ENCODE results near the gene DPEP1.
"Not testable (repeated sequence)": the region's sequence is repeated elsewhere in the genome, so short reads cannot be mapped to it uniquely, and the experiment has no call there.

DPEP1 gene

DNA sequence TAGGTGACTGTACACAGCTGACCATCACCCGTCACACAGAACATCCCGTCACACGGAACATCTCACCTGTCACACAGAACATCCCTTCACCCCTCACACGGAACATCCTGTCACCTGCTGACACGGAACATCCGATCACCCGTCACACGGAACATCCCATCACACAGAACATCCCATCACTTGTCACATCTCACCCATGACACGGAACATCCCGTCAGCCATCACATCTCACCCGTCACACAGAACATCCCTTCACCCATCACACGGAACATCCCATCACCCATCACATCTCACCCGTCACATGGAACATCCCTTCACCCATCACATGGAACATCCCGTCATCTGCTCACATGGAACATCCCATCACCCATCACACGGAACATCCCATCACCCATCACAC is 34.1 kb upstream of the DPEP1 start:
- DNase-seq = no peak

DNA sequence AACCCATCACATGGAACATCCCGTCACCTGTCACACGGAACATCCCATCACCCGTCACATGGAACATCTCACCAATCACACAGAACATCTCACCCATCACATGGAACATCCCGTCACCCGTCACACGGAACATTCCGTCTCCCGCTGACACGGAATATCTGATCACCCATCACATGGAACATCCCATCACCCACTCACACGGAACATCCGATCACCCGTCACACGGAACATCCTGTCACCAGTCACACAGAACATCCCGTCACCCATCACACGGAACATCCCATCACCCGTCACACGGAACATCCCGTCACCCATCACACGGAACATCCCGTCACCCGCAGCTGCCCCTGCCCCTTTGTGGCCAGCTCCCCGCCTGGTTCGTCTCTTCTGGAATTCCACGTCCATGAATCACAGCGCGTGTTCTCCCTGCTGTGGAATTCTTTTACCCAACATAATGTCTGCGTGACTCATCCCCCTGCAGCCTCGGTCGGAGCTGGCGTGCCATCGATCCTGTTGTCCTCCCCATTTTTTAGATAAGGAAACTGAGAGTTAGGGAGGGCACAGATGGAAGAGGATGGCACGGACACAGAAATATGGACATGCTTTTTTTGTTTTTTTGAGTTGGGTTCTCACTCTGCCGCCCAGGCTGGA is 32.3 kb upstream of the DPEP1 start:
- no peak for DNase-seq

DNA sequence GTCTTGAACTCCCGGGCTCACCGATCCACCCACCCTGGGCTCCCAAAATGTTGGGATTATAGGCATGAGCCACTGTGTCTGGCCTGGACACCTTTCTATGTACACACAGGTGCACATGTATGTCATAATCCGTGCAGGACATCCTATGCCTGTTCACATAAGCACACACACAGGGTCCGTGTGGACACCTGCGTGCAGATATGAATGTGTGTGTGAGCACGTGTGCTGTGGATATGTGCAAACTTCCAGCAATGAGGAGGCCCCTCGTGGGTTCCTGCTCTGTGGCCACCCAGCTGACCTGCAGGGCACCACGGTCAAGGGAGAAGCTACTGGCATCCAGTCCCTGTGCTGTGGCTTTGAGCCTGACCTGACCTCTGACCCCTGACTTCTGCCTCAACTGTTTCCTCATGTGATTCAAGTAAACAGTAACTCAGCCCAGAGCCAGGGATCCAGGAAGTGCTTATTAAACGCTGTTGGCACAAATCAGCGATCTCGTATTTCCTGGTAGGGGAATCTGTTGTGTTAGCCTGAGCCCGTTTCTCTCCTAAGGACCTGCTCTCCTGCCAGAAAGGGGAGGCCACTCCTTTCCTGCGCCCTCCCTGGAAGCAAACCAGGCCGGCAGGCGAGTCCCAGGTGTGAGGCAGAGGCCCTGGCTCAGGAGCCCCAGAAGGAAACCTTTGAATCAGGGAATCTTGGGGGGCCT is 31.4 kb upstream of the DPEP1 start:
- DNase-seq = no peak

DNA sequence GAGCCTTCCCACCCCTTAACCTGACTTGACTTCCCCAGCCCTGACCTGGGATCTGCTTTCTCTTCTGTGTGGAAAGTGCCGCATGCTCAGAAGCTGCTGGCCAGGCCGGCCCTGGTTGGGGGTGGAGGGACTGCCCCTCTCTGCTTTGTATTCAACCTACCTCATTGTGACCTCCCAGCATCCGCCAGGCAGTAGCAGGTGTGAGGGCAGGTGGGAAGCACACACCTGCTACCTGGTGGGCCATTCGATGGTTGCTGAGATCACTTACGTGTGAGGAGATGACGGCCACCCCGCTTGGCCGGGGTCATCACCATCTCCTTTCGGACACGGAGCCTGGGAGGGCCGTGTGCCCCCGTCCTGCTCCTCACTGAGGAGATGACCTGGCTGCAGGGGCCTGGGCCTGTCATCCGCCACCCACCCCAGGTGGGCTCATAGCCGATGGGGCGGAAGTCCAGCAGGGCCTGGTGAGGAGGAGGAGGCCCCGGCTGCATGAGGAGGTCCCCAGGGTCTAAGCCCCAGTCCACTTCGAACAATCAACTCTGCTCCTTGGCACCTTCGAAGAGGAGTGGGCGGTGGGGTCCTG is 30.7 kb upstream of the DPEP1 start:
- no peak for DNase-seq

DNA sequence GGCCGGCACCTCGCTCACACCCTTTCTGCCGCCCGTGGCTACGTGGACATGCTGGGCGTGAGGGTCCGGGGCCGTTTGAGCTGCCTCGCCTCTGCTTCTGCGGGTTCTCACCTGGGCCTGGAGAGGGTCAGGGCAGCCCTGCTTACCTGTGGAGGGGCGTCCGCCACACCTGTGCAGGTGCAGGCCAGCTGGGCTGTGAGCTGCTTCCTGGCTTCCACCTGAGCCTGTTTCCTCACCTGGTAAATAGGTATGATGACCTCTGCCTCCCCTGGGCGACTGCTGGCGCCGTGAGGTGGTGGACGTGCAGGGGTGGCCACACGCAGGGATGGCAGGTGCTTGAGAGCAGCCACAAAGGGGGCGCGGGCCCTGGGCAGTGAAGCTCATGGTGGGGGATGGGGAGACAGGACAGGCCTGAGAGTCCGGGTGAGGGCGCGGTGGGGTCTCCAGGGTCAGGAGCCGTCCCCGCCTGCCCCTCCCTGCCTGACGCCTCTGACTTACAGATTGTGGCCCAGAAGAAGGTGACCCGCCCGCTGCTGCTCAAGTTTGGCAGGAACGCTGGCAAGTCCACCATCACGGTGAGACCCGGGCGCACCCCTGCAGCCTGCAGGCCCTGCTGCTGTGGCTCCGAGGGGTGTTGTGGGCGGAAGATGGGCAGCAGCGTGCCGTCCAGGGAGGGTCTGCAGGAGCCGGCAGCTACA is 30.1 kb upstream of the DPEP1 start:
- DNase-seq = no peak

DNA sequence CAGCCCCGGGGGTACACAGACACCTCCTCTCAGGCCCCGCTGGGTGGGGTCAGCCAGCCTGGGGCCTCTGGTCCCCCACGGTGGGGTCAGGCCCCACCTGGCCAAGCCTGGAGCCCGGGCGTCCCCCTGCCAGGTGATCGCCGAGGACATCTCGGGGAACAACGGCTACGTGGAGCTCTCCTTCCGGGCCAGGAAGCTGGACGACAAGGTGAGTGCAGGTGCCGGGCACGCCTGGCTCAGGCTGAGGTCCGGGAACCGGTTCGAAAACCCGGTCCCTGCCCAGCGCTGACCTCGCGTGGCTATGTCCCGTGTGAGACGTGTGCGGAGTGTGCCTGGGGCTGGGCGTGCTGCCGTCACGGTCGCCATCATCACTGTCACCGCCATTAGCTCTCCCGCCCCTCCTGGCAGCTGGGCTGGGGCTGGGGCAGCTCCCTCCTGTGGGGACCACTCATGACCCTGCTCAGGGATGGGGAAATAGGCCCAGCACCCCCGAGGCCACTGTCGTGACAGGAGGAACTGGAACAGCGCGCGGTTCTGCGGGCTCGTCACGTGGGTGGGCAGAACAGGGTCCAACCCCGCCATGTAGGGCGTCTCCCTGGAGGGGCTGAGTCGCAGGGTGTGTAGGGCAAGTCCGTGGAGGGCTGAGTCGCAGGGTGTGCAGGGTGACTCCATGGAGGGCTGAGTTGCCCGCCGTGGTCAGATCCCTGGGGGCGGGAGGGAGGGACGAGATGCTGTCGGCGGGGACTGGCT is 29.4 kb upstream of the DPEP1 start:
- no peak for DNase-seq

DNA sequence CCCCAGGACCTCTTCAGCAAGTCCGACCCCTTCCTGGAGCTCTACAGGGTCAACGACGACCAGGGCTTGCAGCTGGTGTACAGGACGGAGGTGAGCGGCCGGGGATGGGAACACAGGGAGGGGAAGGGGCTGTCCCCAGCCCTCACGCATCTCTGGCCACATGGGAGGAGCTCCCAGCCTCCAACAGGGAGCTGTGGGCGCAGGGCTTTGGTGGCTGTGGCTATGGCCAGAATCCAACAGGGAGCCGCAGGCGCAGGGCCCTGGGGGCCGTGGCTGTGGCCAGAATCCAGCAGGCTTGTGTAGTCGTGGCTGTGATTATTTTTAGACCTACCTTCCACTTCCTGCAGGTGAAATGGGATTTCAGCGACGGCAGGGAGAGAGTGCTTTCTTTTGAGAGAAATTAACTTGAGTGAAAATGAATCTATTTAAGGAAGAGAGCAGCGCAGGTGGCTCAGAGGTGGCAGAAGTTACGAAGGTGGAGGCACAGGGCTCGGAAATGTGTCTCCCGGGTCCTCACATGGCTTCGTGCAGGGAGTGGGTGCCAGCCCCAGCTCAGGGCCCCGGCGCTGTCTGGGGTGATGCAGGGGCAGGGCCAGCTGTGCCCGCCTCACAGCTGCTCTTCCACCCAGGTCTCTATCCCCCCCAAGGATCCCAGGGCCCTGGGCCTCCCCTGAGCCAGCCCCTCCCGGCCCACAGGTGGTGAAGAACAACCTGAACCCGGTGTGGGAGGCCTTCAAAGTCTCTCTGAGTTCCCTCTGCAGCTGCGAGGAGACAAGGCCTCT is 28.5 kb upstream of the DPEP1 start:
- DNase-seq = no peak

DNA sequence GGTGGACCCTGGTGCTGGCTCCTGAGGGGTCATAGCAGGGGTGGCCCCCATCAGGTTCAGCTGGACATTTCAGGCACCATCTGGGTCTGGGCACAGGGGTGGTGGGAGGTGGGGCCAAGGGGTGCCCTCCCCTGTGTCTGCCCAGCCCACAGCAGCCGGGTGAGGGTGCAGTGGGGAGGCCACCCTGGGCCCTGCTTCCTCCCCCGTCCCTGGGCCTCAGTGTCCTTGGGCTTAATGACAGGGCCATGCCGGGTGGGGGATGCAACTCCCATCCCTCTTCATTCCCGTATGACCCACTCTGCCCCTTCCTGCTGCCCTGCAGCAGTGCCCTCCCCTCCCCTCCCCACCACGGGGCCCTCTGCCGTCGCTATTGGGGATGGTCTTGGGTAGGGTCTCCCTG is 27.2 kb upstream of the DPEP1 start:
- no peak for DNase-seq

DNA sequence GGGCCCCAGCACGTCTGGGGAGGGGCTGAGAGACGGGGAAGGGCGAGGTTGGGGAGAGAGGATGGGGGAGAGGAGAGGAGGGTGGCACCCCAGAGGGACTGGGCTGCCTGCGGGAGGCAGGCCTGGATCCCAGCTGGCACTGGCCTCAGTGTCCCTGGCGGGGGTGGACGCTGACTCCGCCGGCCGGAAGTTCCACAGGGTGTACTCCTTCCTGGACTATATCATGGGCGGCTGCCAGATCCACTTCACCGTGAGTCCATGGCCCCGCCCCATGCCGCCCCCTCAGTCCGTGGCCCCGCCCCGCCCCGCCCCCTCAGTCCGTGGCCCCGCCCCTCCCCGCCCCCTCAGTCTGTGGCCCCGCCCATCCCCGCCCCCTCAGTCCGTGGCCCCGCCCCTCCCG is 26.6 kb upstream of the DPEP1 start:
- DNase-seq = no peak

DNA sequence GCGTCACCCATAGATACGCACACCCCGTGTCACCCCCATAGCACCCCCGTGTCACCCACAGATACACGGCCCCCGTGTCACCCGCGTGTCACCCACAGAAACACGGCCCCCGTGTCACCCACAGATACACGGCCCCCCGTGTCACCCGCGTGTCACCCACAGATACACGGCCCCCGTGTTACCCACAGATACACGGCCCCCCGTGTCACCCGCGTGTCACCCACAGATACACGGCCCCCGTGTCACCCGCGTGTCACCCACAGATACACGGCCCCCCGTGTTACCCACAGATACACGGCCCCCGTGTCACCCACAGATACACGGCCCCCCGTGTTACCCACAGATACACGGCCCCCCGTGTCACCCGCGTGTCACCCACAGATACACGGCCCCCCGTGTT is 25.8 kb upstream of the DPEP1 start:
- DNase-seq = not testable (repeated sequence)

DNA sequence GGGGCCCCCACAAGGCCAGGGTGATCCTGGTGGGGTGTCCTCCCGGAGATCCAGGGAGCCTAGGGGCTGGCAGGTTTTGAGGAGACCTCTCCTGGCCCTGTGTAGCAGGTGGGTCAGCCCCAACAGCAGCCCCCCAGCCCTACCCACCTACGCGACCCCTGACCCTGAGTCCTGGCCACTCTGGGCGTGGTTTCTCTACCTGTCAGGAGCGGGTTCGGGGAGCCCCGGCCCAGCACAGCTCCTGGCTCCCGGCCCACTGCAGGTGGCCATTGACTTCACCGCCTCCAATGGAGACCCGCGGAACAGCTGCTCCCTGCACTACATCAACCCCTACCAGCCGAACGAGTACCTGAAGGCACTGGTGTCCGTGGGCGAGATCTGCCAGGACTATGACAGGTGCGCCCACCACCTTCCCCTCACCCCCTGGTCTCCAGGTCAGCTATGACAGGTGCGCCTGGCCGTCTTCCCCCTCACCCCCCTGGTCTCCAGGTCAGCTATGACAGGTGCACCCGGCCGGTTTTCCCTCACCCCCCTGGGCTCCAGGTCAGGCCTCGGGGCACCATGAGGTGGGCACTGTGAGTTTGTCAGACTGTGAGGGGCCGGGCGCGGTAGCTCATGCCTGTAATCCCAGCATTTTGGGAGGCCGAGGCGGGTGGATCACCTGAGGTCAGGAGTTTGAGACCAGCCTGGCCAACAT is 24.9 kb upstream of the DPEP1 start:
- no peak for DNase-seq

DNA sequence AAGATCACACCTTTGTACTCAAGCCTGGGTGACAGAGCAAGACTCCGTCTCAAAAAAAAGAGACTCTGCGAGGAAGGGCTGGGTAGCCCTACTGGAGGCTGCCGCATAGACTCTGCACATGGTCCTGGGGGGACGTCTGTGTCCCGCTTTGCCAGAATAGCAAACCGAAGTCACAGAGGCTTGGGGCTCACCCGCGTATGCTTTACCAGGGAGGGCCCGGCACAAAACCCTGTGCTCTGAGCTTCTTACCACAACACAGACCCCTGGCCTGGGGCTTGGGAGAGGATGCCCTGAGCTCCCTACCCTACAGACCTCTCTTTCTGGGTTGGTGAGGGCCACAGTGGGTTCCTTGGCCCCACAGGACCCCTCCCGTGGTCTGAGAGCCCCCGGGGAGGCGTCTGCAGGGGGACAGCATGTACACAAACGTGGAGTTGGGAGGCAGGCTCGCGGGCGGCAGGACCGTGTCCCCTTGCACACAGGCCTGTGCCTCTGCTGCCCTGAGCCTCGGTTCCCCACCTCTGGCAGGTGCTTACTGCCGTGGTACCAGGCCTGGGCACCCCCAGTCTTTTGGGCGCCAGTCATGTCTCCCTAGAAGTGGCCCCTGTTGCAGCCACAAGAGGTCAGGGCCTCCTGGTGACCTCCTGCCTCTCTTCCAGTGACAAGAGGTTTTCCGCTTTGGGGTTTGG is 24.1 kb upstream of the DPEP1 start:
- no peak for DNase-seq

DNA sequence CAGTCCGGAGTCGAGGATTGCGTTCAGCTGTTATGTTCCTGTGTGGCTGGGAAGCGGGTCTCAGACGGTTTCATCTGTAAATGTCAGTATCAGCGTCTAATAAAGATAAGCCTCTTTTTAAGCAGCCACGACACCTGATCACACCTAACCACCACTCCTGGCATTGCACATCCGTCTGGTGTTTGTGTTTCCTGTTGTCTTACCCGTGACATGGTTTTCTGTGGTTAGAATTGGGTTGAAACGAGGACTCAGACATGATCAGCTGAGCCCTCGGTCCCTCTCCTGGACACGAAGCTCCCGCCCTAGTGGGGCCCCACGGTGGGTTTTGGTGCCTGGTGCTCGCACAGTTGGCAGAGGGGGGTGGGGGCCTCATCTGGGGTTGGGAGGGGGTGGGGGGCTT is 19.6 kb upstream of the DPEP1 start:
- no peak for DNase-seq

DNA sequence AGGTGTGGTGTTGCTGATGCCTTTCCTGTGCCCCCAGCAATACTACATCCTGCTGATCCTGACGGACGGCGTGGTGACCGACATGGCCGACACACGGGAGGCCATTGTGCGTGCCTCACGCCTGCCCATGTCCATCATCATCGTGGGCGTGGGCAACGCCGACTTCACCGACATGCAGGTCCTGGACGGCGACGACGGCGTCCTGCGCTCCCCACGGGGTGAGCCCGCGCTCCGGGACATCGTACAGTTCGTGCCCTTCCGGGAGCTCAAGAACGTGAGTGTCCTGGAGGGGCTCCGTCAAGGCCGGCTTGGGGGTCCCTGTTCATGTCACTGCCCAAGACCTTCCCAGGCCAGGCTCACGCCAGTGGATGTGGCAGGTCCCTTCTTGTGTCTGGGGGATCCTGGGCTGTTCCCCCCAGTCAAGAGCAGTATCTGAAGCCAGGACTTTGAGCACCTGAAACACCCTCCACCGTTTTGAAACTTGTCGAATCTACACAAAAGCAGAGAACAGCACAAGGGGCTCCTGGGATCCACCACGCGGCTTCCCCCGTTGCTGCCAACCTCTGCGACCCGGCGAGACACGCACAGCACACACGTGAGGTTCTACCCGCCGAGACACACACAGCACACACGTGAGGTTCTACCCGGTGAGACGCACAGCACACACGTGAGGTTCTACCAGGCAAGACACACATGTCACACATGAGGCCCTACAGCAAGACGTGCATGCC is 17.9 kb upstream of the DPEP1 start:
- DNase-seq = no peak

DNA sequence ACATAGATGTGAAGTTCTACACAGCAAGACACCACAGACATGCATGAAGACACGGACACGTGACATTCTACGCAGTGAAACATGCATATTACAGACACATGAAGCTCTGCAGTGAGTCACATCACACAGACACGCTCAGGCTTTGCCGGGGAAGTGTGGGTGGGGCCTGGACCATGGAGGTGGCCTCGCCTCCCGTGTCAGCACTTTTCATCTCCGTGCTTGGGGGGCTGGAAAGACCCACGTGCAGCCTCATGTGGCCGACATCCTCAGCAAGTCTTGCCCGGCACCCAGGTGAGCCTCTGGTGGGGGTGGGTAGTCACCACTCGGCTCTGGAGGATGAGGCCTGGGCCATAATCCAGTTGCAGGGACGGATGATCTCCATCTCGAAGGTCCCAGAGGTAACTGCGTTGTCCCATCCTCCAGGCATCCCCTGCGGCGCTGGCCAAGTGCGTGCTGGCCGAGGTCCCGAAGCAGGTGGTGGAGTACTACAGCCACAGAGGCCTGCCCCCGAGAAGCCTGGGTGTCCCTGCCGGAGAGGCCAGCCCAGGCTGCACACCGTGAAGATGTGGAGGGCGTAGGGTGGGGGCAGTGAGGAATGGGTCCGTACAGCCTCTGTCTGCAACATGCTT is 17.3 kb upstream of the DPEP1 start:
- no peak for DNase-seq

DNA sequence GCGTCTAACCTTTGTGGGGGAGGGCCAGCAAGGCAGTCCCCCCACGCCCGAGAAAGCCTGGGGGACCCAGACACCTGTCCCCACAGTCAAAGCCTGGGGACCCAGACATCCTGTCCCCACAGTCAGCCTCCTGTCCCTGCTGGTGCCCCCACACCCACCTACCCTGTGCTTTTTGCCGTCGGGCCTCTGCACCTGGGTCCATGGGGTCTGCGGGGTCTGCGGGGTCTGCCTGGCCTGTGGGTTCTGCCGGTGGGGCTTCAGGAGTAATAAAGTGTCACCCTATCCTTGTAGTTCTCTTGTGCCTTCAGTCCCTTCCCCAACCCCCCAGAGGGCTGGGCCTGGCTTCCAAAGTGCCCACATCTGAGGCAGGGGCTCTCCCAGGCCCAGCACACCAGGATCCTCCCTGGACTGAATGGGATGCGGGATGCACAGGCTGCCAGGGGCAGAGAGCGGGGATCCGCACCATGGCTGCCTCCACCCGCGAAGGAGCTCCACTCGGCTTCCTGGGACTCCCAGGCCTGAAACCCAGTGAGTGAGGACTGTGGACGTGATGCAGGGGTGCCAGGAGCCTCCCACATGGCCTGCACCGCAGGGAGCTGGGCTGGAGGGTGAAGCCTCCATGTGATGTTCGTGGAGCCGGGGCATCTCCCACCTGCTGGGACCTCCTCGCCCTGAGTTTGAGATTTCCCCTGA is 16.3 kb upstream of the DPEP1 start:
- DNase-seq = no peak

DNA sequence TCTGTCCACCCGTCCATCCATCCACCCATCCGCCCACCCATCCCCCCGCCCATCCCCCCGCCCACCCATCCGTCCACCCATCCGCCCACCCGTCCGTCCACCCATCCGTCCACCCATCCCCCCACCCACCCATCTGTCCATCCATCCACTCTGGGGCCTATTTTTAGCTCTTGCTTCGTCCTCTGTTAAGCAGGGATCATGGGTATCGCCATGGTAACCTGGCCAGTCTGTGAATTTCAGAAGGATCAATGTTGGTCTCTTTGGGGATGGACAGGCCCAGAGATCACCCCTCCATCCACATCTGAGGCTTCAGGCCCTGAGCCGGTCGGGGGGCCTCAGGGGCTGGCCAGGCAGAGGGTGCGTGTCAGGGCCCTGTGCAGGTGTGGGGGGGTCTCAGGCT is 15.2 kb upstream of the DPEP1 start:
- DNase-seq = peak; percentile 0

DNA sequence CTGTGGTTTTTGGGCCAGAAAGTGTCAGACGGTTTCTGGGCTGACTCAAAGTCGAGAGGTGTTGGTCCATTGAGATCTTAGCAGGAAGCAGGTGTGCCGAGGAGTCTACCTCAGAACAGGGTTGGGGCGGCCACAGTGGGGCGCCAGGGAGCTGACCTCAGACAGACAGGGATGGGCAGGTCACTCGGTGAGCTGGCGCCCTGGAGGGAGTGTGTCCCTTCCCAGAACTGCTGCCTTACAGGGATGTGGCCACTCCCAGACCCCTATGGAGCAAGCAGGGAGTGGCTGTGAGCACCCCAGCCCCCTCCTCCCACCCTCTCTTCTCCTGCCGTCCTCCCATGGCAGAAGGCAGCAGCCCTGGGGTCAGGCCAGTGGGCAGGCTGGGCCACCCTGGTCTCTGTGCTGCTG is 14.0 kb upstream of the DPEP1 start:
- DNase-seq = no peak

DNA sequence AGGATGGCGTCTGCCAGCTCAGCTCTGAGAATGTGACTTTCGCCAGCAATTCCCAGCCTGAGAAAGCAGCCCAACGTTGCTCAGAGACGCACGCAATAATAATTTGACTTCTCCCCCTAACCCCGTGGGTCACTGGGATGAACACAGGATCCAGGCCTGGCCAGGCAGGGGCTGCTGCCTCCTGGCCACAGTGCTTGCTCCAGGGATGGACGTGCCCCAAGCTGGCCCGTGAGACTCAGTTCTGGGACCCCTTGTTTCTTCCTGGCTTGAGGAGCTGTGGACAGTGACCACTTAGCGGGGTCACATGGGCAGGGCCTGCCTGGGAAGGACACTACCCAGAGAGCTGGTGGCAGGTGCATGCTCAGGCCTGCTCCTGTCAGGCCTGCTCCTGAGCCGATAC is 13.5 kb upstream of the DPEP1 start:
- no peak for DNase-seq
